ENCODE data around the gene PLTP. TPM values are rescaled to one million over a fixed set of nuclear protein-coding genes. Genes with fewer than 3 reads are reported as not detected.

PLTP gene
- total and polyA plus RNA-seq, 2 of the 13 experiments (the other 11 are each of a cell fraction or from before 2014, with no cell fraction given), result 16.9 to 28.6 TPM

DNA sequence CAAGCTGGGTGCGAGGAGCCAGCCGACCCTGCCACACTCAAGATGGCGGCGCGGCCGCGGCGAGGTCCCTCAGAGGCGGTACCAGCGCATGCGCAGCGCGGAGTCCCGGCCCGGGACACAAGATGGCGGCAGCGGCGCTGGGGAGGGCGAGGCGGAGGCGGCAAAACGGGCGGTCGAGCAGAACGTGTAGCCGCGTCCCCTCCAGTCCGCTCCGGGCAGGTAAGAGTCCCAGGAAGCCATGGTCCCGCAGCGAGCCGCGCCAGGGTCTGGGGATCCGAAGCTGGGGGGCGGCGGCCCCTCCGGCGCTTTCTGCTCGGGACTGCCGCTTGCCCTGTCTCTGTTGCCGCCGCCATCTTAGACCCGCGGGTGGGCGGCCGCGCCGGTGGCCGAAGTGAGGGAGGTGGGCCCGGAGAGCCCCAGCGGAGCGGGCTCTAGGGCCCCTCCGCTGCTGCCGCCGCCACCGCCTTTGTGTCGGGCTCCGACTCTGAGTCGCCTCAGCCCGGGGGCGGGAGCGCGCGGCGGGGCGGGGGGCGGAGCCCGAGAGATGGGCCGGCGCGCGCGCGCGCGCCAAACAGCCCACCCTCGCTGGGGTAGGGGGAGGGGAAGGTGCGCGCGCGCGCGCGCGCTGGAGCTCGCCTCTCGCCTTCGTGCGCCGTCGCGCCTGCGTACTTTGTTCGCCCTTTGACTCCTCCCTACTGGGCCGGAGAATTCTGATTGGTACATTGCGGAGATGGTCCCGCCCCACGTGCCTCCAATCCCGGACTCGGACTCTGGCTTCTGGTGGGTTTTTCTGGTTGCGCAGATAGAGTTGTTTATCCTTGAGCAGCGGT is 22.8 kb upstream of the PLTP start, which contains the start of gene PCIF1 (continued):
- TF ChIP-seq, protein P1, sequence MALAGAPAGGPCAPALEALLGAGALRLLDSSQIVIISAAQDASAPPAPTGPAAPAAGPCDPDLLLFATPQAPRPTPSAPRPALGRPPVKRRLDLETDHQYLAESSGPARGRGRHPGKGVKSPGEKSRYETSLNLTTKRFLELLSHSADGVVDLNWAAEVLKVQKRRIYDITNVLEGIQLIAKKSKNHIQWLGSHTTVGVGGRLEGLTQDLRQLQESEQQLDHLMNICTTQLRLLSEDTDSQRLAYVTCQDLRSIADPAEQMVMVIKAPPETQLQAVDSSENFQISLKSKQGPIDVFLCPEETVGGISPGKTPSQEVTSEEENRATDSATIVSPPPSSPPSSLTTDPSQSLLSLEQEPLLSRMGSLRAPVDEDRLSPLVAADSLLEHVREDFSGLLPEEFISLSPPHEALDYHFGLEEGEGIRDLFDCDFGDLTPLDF (CRISPR knock-in tag; IDR thresholded peaks at IDR 0.05), result peak; percentile 64
- TF ChIP-seq NFKBIZ (CRISPR knock-in tag; IDR thresholded peaks at IDR 0.05) (peak; percentile 85), AKAP8 (CRISPR knock-in tag; IDR thresholded peaks at IDR 0.05) (peak; percentile 96), GATAD1 (CRISPR knock-in tag; IDR thresholded peaks at IDR 0.05) (peak; percentile 88), ZNF564 (CRISPR knock-in tag; IDR thresholded peaks at IDR 0.05) (peak; percentile 64; the same call in 1 of the 2 replicates), SNAI1 (CRISPR knock-in tag; IDR thresholded peaks at IDR 0.05; ENCODE audit: borderline replicate concordance) (peak; percentile 86; the same call in 1 of the 2 replicates), NR1H2 (CRISPR knock-in tag; IDR thresholded peaks at IDR 0.05; ENCODE audit: borderline replicate concordance, low read depth) (peak; percentile 78), HNRNPH1 (optimal IDR thresholded peaks at IDR 0.05; ENCODE audit: low read depth, low read length) (no peak), KLF13 (CRISPR knock-in tag; IDR thresholded peaks at IDR 0.05) (peak; percentile 96), ELF1 (CRISPR knock-in tag; IDR thresholded peaks at IDR 0.05) (peak; percentile 80), ZSCAN31 (CRISPR knock-in tag; IDR thresholded peaks at IDR 0.05; ENCODE audit: low read depth) (peak; percentile 96), ZNF772 (CRISPR knock-in tag; IDR thresholded peaks at IDR 0.05) (peak; percentile 98), MTF2 (CRISPR knock-in tag; IDR thresholded peaks at IDR 0.05; ENCODE audit: borderline replicate concordance) (no peak; the same call in 1 of the 2 replicates), SUZ12 (IDR thresholded peaks at IDR 0.05; ENCODE audit: low read depth, low read length) (no peak), ARID2 (CRISPR knock-in tag; IDR thresholded peaks at IDR 0.05; ENCODE audit: borderline replicate concordance) (no peak), ZMAT3 (CRISPR knock-in tag; conservative IDR thresholded peaks at IDR 0.05) (peak; percentile 99), ZNF367 (CRISPR knock-in tag; IDR thresholded peaks at IDR 0.05; ENCODE audit: borderline replicate concordance) (peak; percentile 93; the same call in 1 of the 2 replicates), ZNF629 (CRISPR knock-in tag; conservative IDR thresholded peaks at IDR 0.05) (peak; percentile 8; the same call in 1 of the 2 replicates)
- TF ChIP-seq, protein P2, sequence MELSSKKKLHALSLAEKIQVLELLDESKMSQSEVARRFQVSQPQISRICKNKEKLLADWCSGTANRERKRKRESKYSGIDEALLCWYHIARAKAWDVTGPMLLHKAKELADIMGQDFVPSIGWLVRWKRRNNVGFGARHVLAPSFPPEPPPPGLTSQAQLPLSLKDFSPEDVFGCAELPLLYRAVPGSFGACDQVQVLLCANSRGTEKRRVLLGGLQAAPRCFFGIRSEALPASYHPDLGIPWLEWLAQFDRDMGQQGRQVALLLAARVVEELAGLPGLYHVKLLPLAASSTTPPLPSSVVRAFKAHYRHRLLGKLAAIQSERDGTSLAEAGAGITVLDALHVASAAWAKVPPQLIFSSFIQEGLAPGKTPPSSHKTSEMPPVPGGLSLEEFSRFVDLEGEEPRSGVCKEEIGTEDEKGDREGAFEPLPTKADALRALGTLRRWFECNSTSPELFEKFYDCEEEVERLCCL (CRISPR knock-in tag; IDR thresholded peaks at IDR 0.05; ENCODE audit: borderline replicate concordance), result peak; percentile 83; the same call in 1 of the 2 replicates
- TF ChIP-seq, protein P3, sequence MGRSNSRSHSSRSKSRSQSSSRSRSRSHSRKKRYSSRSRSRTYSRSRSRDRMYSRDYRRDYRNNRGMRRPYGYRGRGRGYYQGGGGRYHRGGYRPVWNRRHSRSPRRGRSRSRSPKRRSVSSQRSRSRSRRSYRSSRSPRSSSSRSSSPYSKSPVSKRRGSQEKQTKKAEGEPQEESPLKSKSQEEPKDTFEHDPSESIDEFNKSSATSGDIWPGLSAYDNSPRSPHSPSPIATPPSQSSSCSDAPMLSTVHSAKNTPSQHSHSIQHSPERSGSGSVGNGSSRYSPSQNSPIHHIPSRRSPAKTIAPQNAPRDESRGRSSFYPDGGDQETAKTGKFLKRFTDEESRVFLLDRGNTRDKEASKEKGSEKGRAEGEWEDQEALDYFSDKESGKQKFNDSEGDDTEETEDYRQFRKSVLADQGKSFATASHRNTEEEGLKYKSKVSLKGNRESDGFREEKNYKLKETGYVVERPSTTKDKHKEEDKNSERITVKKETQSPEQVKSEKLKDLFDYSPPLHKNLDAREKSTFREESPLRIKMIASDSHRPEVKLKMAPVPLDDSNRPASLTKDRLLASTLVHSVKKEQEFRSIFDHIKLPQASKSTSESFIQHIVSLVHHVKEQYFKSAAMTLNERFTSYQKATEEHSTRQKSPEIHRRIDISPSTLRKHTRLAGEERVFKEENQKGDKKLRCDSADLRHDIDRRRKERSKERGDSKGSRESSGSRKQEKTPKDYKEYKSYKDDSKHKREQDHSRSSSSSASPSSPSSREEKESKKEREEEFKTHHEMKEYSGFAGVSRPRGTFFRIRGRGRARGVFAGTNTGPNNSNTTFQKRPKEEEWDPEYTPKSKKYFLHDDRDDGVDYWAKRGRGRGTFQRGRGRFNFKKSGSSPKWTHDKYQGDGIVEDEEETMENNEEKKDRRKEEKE (IDR thresholded peaks at IDR 0.05), result no peak
- TF ChIP-seq, protein P4, sequence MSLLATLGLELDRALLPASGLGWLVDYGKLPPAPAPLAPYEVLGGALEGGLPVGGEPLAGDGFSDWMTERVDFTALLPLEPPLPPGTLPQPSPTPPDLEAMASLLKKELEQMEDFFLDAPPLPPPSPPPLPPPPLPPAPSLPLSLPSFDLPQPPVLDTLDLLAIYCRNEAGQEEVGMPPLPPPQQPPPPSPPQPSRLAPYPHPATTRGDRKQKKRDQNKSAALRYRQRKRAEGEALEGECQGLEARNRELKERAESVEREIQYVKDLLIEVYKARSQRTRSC (CRISPR knock-in tag; IDR thresholded peaks at IDR 0.05; ENCODE audit: low read depth), result peak; percentile 98

Measured in HepG2 (cell line).